ENCODE measurements around the gene ATIC. TPM values are rescaled to one million over a fixed set of nuclear protein-coding genes. Genes with fewer than 3 reads are reported as not detected.
A peak's percentile ranks its signal among the peaks of the same experiment; 100 is the strongest.

ATIC gene
- polyA plus RNA-seq, 1 experiment, result 114 TPM

GRCh38 chr2:215361211-215361875 is 49.5 kb downstream of the ATIC start:
- Histone ChIP-seq H3K9me3 (ENCODE audit: control insufficient read depth, insufficient read depth, low read length) (no peaks in the 10 kb centered on the region), H3K27ac (ENCODE audit: low read depth, low read length) (no peak overlapping the region), H3K27me3 (ENCODE audit: control insufficient read depth, insufficient read depth, low read length) (no peaks in the 10 kb centered on the region), H3K4me3 (ENCODE audit: low read depth, low read length) (no peak overlapping the region)
- DNase-seq (ENCODE audit: low read depth, low spot score), result no peak
- ChIA-PET CTCF (no interaction called here), POLR2A (no interaction called here)
- TF ChIP-seq CTCF (IDR thresholded peaks at IDR 0.05; ENCODE audit: low read depth, low read length), result no peak

- POLR2A ChIA-PET, result no interaction called here
- CTCF ChIA-PET, result no interaction called here
- no peak for TF ChIP-seq CTCF (IDR thresholded peaks at IDR 0.05; ENCODE audit: low read depth, low read length)
- DNase-seq (ENCODE audit: low read depth, low spot score), result no peak
- no peak overlapping the region for H3K4me3 ChIP-seq (ENCODE audit: low read depth, low read length)
- no peak overlapping the region for H3K27ac ChIP-seq (ENCODE audit: low read depth, low read length)
- H3K9me3 ChIP-seq (ENCODE audit: control insufficient read depth, insufficient read depth, low read length), result no peaks in the 10 kb centered on the region
- no peaks in the 10 kb centered on the region for H3K27me3 ChIP-seq (ENCODE audit: control insufficient read depth, insufficient read depth, low read length)
These were observed 50.2 kb downstream of the ATIC start for GRCh38 chr2:215361876-215362561.

- no peak overlapping the region for H3K4me3 ChIP-seq (ENCODE audit: low read depth, low read length)
- ChIA-PET POLR2A (no interaction called here), CTCF (no interaction called here)
- no peaks in the 10 kb centered on the region for H3K27me3 ChIP-seq (ENCODE audit: control insufficient read depth, insufficient read depth, low read length)
- DNase-seq (ENCODE audit: low read depth, low spot score), result no peak
- TF ChIP-seq CTCF (IDR thresholded peaks at IDR 0.05; ENCODE audit: low read depth, low read length), result no peak
- peak overlapping the region; percentile 42 for H3K27ac ChIP-seq (ENCODE audit: low read depth, low read length)
- no peaks in the 10 kb centered on the region for H3K9me3 ChIP-seq (ENCODE audit: control insufficient read depth, insufficient read depth, low read length)
These were observed 50.7 kb downstream of the ATIC start for GRCh38 chr2:215362562-215362904.

- Histone ChIP-seq H3K4me3 (ENCODE audit: low read depth, low read length) (no peak overlapping the region), H3K27me3 (ENCODE audit: control insufficient read depth, insufficient read depth, low read length) (no peaks in the 10 kb centered on the region), H3K27ac (ENCODE audit: low read depth, low read length) (peak overlapping the region; percentile 31), H3K9me3 (ENCODE audit: control insufficient read depth, insufficient read depth, low read length) (no peaks in the 10 kb centered on the region)
- DNase-seq (ENCODE audit: low read depth, low spot score), result no peak
- POLR2A ChIA-PET, result no interaction called here
- CTCF ChIA-PET, result no interaction called here
- TF ChIP-seq CTCF (IDR thresholded peaks at IDR 0.05; ENCODE audit: low read depth, low read length), result no peak
These were observed 51.2 kb downstream of the ATIC start for GRCh38 chr2:215363039-215363438.

GRCh38 chr2:215363461-215364156 is 51.8 kb downstream of the ATIC start:
- CTCF ChIA-PET, result interaction anchor here (1.3 kb wide), 1 partner anchor 13 kb away, joined by 4 read pairs; no protein-coding TSS in a partner anchor
- Histone ChIP-seq H3K27ac (ENCODE audit: low read depth, low read length) (peak overlapping the region; percentile 31), H3K27me3 (ENCODE audit: control insufficient read depth, insufficient read depth, low read length) (no peaks in the 10 kb centered on the region), H3K9me3 (ENCODE audit: control insufficient read depth, insufficient read depth, low read length) (no peaks in the 10 kb centered on the region), H3K4me3 (ENCODE audit: low read depth, low read length) (no peak overlapping the region)
- no peak for TF ChIP-seq CTCF (IDR thresholded peaks at IDR 0.05; ENCODE audit: low read depth, low read length)
- POLR2A ChIA-PET, result no interaction called here
- DNase-seq (ENCODE audit: low read depth, low spot score), result no peak

All from AG04450 (cell line).